ENCODE measurements around the gene FBXL16.

Gene FBXL16

GRCh38 chr16:735982-736453, 30.4 kb upstream of the FBXL16 start:
- peak overlapping the region; percentile 81 for H3K27ac ChIP-seq
- no peak for DNase-seq (ENCODE audit: low spot score)
- CTCF ChIA-PET, result no interaction called here
- POLR2A ChIA-PET (ENCODE audit: low non-redundant PET), result interaction anchor here (0.5 kb wide), 1 partner anchor 48 kb away, joined by 4 read pairs; no protein-coding TSS in a partner anchor
- TF ChIP-seq CTCF (conservative IDR thresholded peaks at IDR 0.05; ENCODE audit: low read depth), result no peak

- POLR2A ChIA-PET (ENCODE audit: low non-redundant PET), result interaction anchor here (0.5 kb wide), 1 partner anchor 48 kb away, joined by 4 read pairs; no protein-coding TSS in a partner anchor
- peak overlapping the region; percentile 81 for H3K27ac ChIP-seq
- CTCF ChIA-PET, result no interaction called here
Measured at GRCh38 chr16:734981-735881, 29.6 kb upstream of the FBXL16 start.

GRCh38 chr16:734208-734980, 28.8 kb upstream of the FBXL16 start:
- no peak for TF ChIP-seq CTCF (conservative IDR thresholded peaks at IDR 0.05; ENCODE audit: low read depth)
- DNase-seq (ENCODE audit: low spot score), result no peak
- ChIA-PET CTCF (interaction anchor here (0.6 kb wide), 1 partner anchor 67 kb away, joined by 4 read pairs; no protein-coding TSS in a partner anchor), POLR2A (ENCODE audit: low non-redundant PET) (interaction anchor here (0.6 kb wide), 1 partner anchor 49 kb away, joined by 4 read pairs; no protein-coding TSS in a partner anchor)
- H3K27ac ChIP-seq, result no peak overlapping the region

More at GRCh38 chr16:734981-735881, 29.6 kb upstream of the FBXL16 start:
- DNase-seq (ENCODE audit: low spot score), result no peak
- TF ChIP-seq CTCF (conservative IDR thresholded peaks at IDR 0.05; ENCODE audit: low read depth), result no peak

GRCh38 chr16:733382-734207, 28.0 kb upstream of the FBXL16 start:
- TF ChIP-seq CTCF (conservative IDR thresholded peaks at IDR 0.05; ENCODE audit: low read depth), result no peak
- ChIA-PET POLR2A (ENCODE audit: low non-redundant PET) (interaction anchor here (0.6 kb wide), 1 partner anchor 50 kb away, joined by 4 read pairs; no protein-coding TSS in a partner anchor), CTCF (interaction anchor here (0.6 to 0.9 kb wide), 3 partner anchors 8 to 66 kb away, joined by 3 to 4 read pairs (median 3); partner anchors contain the start of gene CIAO3)
- peak overlapping the region; percentile 95; the same call in 1 of the 2 replicates for H3K27ac ChIP-seq
- DNase-seq (ENCODE audit: low spot score), result no peak

GRCh38 chr16:732936-733335, 27.3 kb upstream of the FBXL16 start:
- CTCF ChIA-PET, result interaction anchor here (0.6 to 0.9 kb wide), 2 partner anchors 8 to 22 kb away, joined by 3 read pairs; partner anchors contain the start of gene CIAO3
- no peak for TF ChIP-seq CTCF (conservative IDR thresholded peaks at IDR 0.05; ENCODE audit: low read depth)
- POLR2A ChIA-PET (ENCODE audit: low non-redundant PET), result no interaction called here
- no peak for DNase-seq (ENCODE audit: low spot score)
- peak overlapping the region; percentile 95 for H3K27ac ChIP-seq
